IMR-90 (cell line): ENCODE data around the gene PHAX. TPM values are rescaled to one million over a fixed set of nuclear protein-coding genes. Genes with fewer than 3 reads are reported as not detected.

Source experiments
- ATAC-seq: fragments of 200-7000 bp; cut with Tn5 transposase; 2 replicates; pipeline ENCODE4 v1.9.1; 2020; ENCODE audit warnings: low read depth, mild to moderate bottlenecking, moderate library complexity
- BruUV-seq: library from RNA; stranded (reverse); fragments of 400-500 nt; replicated peaks from 2 replicates; lab custom pipeline; 2021; lab: Mats Ljungman, UMichigan
- CTCF ChIA-PET: fragments of 300-600 bp; formaldehyde crosslinking; extraction: SDS; loops from one replicate; lab custom pipeline; 2021; ENCODE audit warnings: antibody characterized with exemption; lab: Yijun Ruan, JAX
- POLR2A ChIA-PET: fragments of 300-600 bp; sonication (Branson Sonifier 250); formaldehyde crosslinking; loops from one replicate; lab custom pipeline; 2022; ENCODE audit warnings: antibody characterized with exemption; ENCODE audit not compliant: unreplicated experiment; lab: Charles Lee
- DNase-seq: peaks from one replicate; pipeline ENCODE4 v3.0.0; 2013
- H2AFZ ChIP-seq: replicated peaks from 2 replicates; pipeline ENCODE3; 2013; ENCODE audit warnings: low read length, mild to moderate bottlenecking; ENCODE audit not compliant: poor library complexity
- H2AK5ac ChIP-seq: 2 replicates; pipeline ENCODE4 v1.6.1; 2013; ENCODE audit warnings: low read depth, low read length, inconsistent platforms
- H2AK9ac ChIP-seq: replicated peaks from 2 replicates; pipeline ENCODE3; 2013; ENCODE audit warnings: mild to moderate bottlenecking, low read depth, low read length, moderate library complexity; ENCODE audit not compliant: poor library complexity
- H2BK120ac ChIP-seq: 2 replicates; pipeline ENCODE4 v1.6.1; 2013; ENCODE audit warnings: low read depth, low read length, inconsistent platforms
- H2BK15ac ChIP-seq: 3 replicates; pipeline ENCODE4 v1.6.1; 2013; ENCODE audit warnings: low read depth, low read length, inconsistent platforms
- H2BK20ac ChIP-seq: 2 replicates; pipeline ENCODE4 v1.6.1; 2013; ENCODE audit warnings: low read depth, mild to moderate bottlenecking, inconsistent platforms, low read length, moderate library complexity
- H2BK5ac ChIP-seq: 2 replicates; pipeline ENCODE4 v1.6.1; 2013; ENCODE audit warnings: mild to moderate bottlenecking, low read depth, low read length, inconsistent platforms; ENCODE audit not compliant: poor library complexity, severe bottlenecking
- H3K14ac ChIP-seq: replicated peaks from 2 replicates; pipeline ENCODE4 v1.6.1; 2013; ENCODE audit warnings: low read depth, low read length, inconsistent platforms
- H3K18ac ChIP-seq: 2 replicates; pipeline ENCODE4 v1.6.1; 2013; ENCODE audit warnings: low read depth, low read length, control low read depth
- H3K23ac ChIP-seq: 2 replicates; pipeline ENCODE4 v1.6.1; 2013; ENCODE audit warnings: low read depth, low read length, inconsistent platforms
- H3K27ac ChIP-seq: 2 replicates; pipeline ENCODE4 v1.5.1; 2013; ENCODE audit warnings: mild to moderate bottlenecking, control low read depth, low read length; ENCODE audit not compliant: insufficient read depth
- H3K27me3 ChIP-seq: 2 replicates; pipeline ENCODE4 v1.6.1; 2013; ENCODE audit warnings: low read length; ENCODE audit not compliant: control insufficient read depth, insufficient read depth
- H3K36me3 ChIP-seq: 2 replicates; pipeline ENCODE4 v1.6.1; 2013; ENCODE audit warnings: low read length, mixed read lengths; ENCODE audit not compliant: control insufficient read depth, insufficient read depth
- H3K4ac ChIP-seq: 2 replicates; pipeline ENCODE4 v1.6.1; 2013; ENCODE audit warnings: low read depth, low read length, inconsistent platforms
- H3K4me1 ChIP-seq: 2 replicates; pipeline ENCODE4 v1.6.1; 2013; ENCODE audit warnings: low read length, mixed read lengths; ENCODE audit not compliant: control insufficient read depth, insufficient read depth
- H3K4me2 ChIP-seq: 2 replicates; pipeline ENCODE4 v1.6.1; 2013; ENCODE audit warnings: low read depth, mild to moderate bottlenecking, control low read depth, low read length, moderate library complexity
- H3K4me3 ChIP-seq: 2 replicates; pipeline ENCODE4 v1.5.1; 2013; ENCODE audit warnings: low read depth, mild to moderate bottlenecking, control low read depth, low read length, moderate library complexity; ENCODE audit not compliant: insufficient read depth
- H3K56ac ChIP-seq: 2 replicates; pipeline ENCODE4 v1.6.1; 2013; ENCODE audit warnings: low read length, inconsistent platforms; ENCODE audit not compliant: insufficient read depth; ENCODE audit errors: extremely low read depth
- H3K79me1 ChIP-seq, 2 experiments: 2 replicates each; pipeline ENCODE4 v1.6.1; 2013; ENCODE audit warnings: low read length in 2 of 2, inconsistent platforms in 1 of 2, low read depth in 1 of 2
- H3K9ac ChIP-seq: 2 replicates; pipeline ENCODE4 v1.6.1; 2013; ENCODE audit warnings: low read depth, low read length, control low read depth
- H3K9me1 ChIP-seq: 2 replicates; pipeline ENCODE4 v1.6.1; 2013; ENCODE audit warnings: low read length, inconsistent platforms; ENCODE audit not compliant: insufficient read depth
- H3K9me3 ChIP-seq: 2 replicates; pipeline ENCODE4 v1.6.1; 2013; ENCODE audit warnings: low read length; ENCODE audit not compliant: control insufficient read depth, insufficient read depth
- H4K20me1 ChIP-seq: 2 replicates; pipeline ENCODE4 v1.6.1; 2013; ENCODE audit warnings: low read length, inconsistent platforms; ENCODE audit not compliant: insufficient read depth
- H4K5ac ChIP-seq: 2 replicates; pipeline ENCODE4 v1.6.1; 2013; ENCODE audit warnings: mild to moderate bottlenecking, low read depth, low read length, control low read depth
- H4K8ac ChIP-seq, 2 experiments: 2 replicates each; pipeline ENCODE4 v1.6.1; 2013; ENCODE audit warnings: low read depth in 2 of 2, low read length in 2 of 2, control low read depth in 1 of 2, inconsistent platforms in 1 of 2
- H4K91ac ChIP-seq: 2 replicates; pipeline ENCODE4 v1.6.1; 2013; ENCODE audit warnings: low read depth, low read length, inconsistent platforms; ENCODE audit not compliant: insufficient read depth
- BHLHE40 ChIP-seq: fragments of 150-350 bp; IDR thresholded peaks from 2 replicates; pipeline ENCODE4 v1.6.1; 2016; ENCODE audit warnings: mild to moderate bottlenecking, low read depth, low read length
- CEBPB ChIP-seq: IDR thresholded peaks from 2 replicates; pipeline ENCODE4 v1.6.1; 2012; ENCODE audit warnings: low read depth, low read length, improper control_type of control experiment
- CHD1 ChIP-seq: IDR thresholded peaks from 2 replicates; pipeline ENCODE4 v1.6.1; 2012; ENCODE audit warnings: low read depth, low read length, improper control_type of control experiment
- FOS ChIP-seq: fragments of 150-350 bp; IDR thresholded peaks from 2 replicates; pipeline ENCODE4 v1.6.1; 2016; ENCODE audit warnings: low read depth, low read length
- MAFK ChIP-seq: IDR thresholded peaks from 2 replicates; pipeline ENCODE4 v1.6.1; 2012; ENCODE audit warnings: low read depth, low read length, improper control_type of control experiment
- MAZ ChIP-seq: IDR thresholded peaks from 2 replicates; pipeline ENCODE4 v1.6.1; 2012; ENCODE audit warnings: low read depth, mild to moderate bottlenecking, low read length, improper control_type of control experiment, moderate library complexity, borderline replicate concordance
- MXI1 ChIP-seq: IDR thresholded peaks from 2 replicates; pipeline ENCODE4 v1.6.1; 2012; ENCODE audit warnings: low read depth, mild to moderate bottlenecking, low read length, moderate library complexity, borderline replicate concordance
- NFE2L2 ChIP-seq: fragments of 150-350 bp; IDR thresholded peaks from 2 replicates; pipeline ENCODE4 v1.6.1; 2016; ENCODE audit warnings: low read depth, mild to moderate bottlenecking, low read length
- POLR2A ChIP-seq: IDR thresholded peaks from 2 replicates; pipeline ENCODE4 v1.6.1; 2012; ENCODE audit warnings: mild to moderate bottlenecking, low read depth, low read length
- RAD21 ChIP-seq: IDR thresholded peaks from 2 replicates; pipeline ENCODE4 v1.6.1; 2012; ENCODE audit warnings: low read length, improper control_type of control experiment
- RCOR1 ChIP-seq: IDR thresholded peaks from 2 replicates; pipeline ENCODE4 v1.6.1; 2012; ENCODE audit warnings: mild to moderate bottlenecking, low read length, improper control_type of control experiment; ENCODE audit not compliant: insufficient replicate concordance
- RFX5 ChIP-seq: IDR thresholded peaks from 2 replicates; pipeline ENCODE4 v1.8.0; 2012; ENCODE audit warnings: low read depth, mild to moderate bottlenecking, low read length, moderate library complexity
- SMC3 ChIP-seq: fragments of 150-350 bp; IDR thresholded peaks from 2 replicates; pipeline ENCODE4 v1.6.1; 2016; ENCODE audit warnings: low read depth, mild to moderate bottlenecking, antibody characterized with exemption, low read length, moderate library complexity
- WGBS, 2 experiments: methylation state at CpG; one replicate each; pipeline versions ENCODE4 v1.1.5 to v1.1.7; 2013; ENCODE audit warnings: missing lambda C conversion rate in 2 of 2; ENCODE audit not compliant: insufficient read length in 1 of 2; ENCODE audit errors: extremely low coverage in 2 of 2; 5-methylcytosine and 5-hydroxymethylcytosine counted together
- dilution Hi-C: fragments of 300-500 bp; cut with HindIII; formaldehyde crosslinking; loops from one replicate; pipeline ENCODE4 v1.14.3; 2018; ENCODE audit warnings: low sequenced_read_pairs; ENCODE audit not compliant: unreplicated experiment
- in situ Hi-C: fragments of 300-500 bp; cut with MboI; formaldehyde crosslinking; loops from 3 replicates; pipeline ENCODE4 v1.14.3; 2019; ENCODE audit warnings: low sequenced_read_pairs, inconsistent platforms, mixed read lengths
- intact Hi-C: fragments of 100-400 bp; cut with micrococcal nuclease; formaldehyde crosslinking; loops from 2 replicates; pipeline ENCODE4 v1.10.0; 2022
- polyA plus RNA-seq, 3 experiments: library from polyadenylated mRNA; depleted of rRNA; stranded (reverse); fragments of >200 nt; gene quantifications; 2 replicates each; pipeline ENCODE4 v1.2.3, GENCODE V29; 2012; ENCODE audit warnings: low replicate concordance in 1 of 3
- total RNA-seq: library from RNA; depleted of rRNA; stranded (reverse); fragments of >200 nt; gene quantifications from 2 replicates; pipeline ENCODE4 v1.2.3, GENCODE V29; 2012
- TF ChIP-seq, protein P1 (sequence below): fragments of 150-350 bp; IDR thresholded peaks from 2 replicates; pipeline ENCODE4 v1.6.1; 2017; ENCODE audit warnings: mild to moderate bottlenecking, antibody characterized with exemption, low read length, low read depth

Gene PHAX
- total and polyA plus RNA-seq, 2 of the 4 experiments (the other 2 are of a cell fraction), result 32.5 to 46.4 TPM

DNA sequence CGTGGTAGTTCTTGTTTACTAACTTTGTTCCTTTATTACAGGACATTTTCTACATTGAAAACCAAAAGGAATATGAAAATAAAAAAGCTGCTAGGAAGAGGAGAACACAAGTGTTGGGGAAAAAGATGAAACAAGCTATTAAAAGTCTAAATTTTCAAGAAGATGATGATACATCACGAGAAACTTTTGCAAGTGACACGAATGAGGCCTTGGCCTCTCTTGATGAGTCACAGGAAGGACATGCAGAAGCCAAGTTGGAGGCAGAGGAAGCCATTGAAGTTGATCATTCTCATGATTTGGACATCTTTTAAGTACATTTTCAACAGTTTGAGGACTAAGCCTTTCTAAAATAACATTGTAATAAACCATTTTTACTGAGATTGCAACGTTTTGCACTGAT lies 23.8 kb downstream of the PHAX start:
- Histone ChIP-seq H4K8ac (peak overlapping the region in 1 of 2 experiments; percentile 42; a peak in 1 of 4 replicates), H2BK5ac (peak overlapping the region; percentile 99), H3K56ac (no peak overlapping the region), H3K27ac (peak overlapping the region; percentile 66; the same call in 1 of the 2 replicates), H3K4ac (0 out of 2 replicates have a peak overlapping the region, but pooled peaks have one; percentile 34), H3K4me1 (peaks cover 4% of the 10 kb centered on the region), H3K27me3 (no peaks in the 10 kb centered on the region), H3K9me3 (no peaks in the 10 kb centered on the region), H4K91ac (no peak overlapping the region), H4K5ac (no peak overlapping the region), H2AK9ac (no peak overlapping the region), H3K79me1 (peaks cover 13 to 23% of the 10 kb centered on the region in 2 experiments), H3K9ac (no peak overlapping the region), H3K9me1 (no peaks in the 10 kb centered on the region), H2BK20ac (no peak overlapping the region), H2BK120ac (peak overlapping the region; percentile 57; the same call in 1 of the 2 replicates), H2BK15ac (no peak overlapping the region), H4K20me1 (no peaks in the 10 kb centered on the region), H3K23ac (0 out of 2 replicates have a peak overlapping the region, but pooled peaks have one; percentile 13), H2AK5ac (no peak overlapping the region), H3K18ac (peak overlapping the region; percentile 25), H3K4me2 (peak overlapping the region; percentile 22), H3K4me3 (no peak overlapping the region), H3K36me3 (peaks cover 14% of the 10 kb centered on the region), H2AFZ (no peak overlapping the region), H3K14ac (no peak overlapping the region)
- CTCF ChIA-PET, result interaction anchor here (1.0 kb wide), 1 partner anchor 14 kb away, joined by 3 read pairs; no protein-coding TSS in a partner anchor
- dilution Hi-C loops (no loop called here), in situ Hi-C loops (no loop called here), intact Hi-C loops (no loop called here)
- peak; percentile 94 for DNase-seq
- no TSS peak for BruUV-seq
- peak; percentile 82 for ATAC-seq
- WGBS, 2 experiments, result no CpG with 5 or more reads among the region's 4 CpGs
- POLR2A ChIA-PET, result no interaction called here
- TF ChIP-seq RAD21 (no peak), SMC3 (no peak), MAZ (no peak), POLR2A (no peak), MAFK (no peak), CHD1 (no peak), FOS (peak; percentile 86), BHLHE40 (0 out of 2 replicates have a peak, but pooled peaks have one; percentile 29), NFE2L2 (no peak), RFX5 (no peak), RCOR1 (no peak), CEBPB (peak; percentile 60), MXI1 (no peak)
- TF ChIP-seq, protein P1, sequence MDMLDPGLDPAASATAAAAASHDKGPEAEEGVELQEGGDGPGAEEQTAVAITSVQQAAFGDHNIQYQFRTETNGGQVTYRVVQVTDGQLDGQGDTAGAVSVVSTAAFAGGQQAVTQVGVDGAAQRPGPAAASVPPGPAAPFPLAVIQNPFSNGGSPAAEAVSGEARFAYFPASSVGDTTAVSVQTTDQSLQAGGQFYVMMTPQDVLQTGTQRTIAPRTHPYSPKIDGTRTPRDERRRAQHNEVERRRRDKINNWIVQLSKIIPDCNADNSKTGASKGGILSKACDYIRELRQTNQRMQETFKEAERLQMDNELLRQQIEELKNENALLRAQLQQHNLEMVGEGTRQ, result no peak
